GM20431 (cell line): ENCODE measurements around the gene TFB1M.

Source experiments
- in situ Hi-C: fragments of 300-500 bp; cut with MseI, MboI; formaldehyde crosslinking; loops from one replicate; pipeline ENCODE4 v1.15.0; 2020; ENCODE audit warnings: low sequenced_read_pairs; ENCODE audit not compliant: unreplicated experiment

The TFB1M gene

DNA sequence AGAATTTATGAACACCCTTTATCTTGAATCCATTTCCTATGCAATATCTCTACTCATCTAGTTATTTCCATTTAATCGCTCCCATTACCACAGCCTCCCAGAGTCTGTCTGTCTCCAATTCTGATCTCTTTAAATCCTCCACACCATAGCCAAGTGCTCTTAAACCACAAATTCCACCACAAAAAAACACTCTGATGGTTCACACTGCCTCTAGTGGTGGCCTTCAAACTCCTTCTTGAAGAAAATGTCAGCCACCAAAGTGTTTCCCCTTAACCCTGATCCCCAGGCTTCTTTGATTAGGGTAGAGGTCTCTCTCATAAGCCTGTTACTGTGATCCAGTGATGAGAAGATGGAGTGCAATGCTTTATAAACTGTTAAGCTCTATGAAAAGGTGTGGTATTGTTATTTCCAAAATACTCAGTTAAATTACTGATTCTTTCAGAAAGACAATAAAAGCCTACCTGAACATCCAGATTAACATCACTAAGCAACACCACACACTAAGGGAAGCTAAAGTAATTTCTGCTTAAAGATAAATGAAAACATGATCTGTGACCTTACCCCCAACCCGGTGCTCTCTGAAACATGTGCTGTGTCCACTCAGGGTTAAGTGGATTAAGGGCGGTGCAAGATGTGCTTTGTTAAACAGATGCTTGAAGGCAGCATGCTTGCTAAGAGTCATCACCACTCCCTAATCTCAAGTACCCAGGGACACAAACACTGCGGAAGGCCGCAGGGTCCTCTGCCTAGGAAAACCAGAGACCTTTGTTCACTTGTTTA, 46.0 kb downstream of the TFB1M start:
- in situ Hi-C loops = loop anchor here (25.0 kb wide), 1 partner anchor 331 kb away; no protein-coding TSS in a partner anchor

DNA sequence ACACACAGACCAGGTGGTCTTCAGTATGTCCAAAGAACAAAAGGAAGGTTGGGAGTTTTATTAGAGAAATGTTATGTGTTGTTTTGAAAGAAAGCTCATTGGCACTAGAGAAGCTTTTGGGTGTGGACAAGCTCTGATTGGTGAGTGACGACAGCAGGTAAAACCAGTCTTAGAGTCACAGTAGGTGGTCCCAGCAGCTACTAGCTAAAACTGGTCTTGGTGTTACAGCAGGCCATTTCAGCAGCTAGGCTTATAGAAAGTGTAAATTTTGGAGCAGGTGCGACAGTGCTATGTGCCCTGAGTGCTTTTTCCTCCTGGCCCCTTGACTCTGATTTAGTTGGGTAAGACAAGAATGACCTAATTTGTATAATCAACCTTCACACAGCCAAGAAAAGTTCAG, 46.9 kb downstream of the TFB1M start:
- in situ Hi-C loops = loop anchor here (25.0 kb wide), 1 partner anchor 330 kb away; no protein-coding TSS in a partner anchor

DNA sequence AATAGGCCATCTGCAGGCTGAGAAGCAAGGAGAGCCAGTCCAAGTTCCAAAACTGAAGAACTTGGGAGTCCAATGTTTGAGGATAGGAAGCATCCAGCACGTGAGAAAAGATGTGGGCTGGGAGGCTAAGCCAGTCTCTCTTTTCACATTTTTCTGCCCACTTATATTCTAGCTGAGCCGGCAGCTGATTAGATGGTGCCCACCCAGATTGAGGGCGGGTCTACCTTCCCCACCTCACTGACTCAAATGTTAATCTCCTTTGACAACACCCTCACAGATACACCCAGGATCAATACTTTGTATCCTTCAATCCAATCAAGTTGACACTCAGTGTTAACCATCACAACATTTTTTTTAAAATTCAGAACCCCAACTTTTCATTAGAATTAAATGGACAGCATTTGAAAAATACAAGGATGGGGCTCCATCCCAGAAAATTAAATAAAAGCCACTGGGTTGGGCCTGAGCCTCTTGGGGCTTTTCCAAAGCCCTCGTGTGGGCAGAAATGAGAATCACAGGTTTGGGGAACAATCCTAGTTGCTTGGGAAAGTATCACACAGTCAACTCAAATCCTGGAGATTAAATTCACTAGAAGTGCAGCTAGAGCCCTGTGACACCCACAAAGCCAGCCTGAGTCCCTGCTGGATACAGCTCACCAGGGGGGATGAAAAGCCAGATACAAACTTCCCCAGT, 48.3 kb downstream of the TFB1M start:
- in situ Hi-C loops = loop anchor here (25.0 kb wide), 1 partner anchor 329 kb away; no protein-coding TSS in a partner anchor

DNA sequence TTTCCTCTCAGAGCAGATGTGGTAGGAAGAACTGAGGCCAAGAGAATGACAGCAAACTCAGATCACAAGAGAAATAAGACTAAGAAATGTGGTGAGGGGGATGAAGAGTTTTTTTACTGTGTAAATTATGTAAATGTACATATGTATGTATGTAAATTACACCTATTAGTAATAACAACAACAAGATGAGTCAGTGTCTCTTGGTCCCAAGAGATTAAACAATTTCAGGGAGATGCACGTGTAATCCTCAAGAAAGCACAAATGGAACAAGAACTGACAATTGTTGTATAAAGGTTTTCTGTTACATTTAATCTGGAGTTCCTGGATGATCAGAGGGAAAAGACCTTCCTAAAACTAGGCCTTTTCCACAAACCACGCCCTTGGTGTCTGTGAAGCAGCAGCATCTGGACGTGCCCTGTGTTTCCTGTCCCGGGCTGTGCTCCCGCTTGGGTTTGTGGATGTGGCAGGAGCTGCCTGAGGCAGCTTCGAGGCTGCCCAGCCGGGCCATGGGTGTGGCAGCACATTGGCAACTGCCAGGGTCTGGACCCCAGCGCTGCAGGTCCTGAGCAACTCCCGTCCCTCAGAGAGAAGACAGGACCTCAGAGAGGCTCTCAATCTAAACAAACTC, 49.5 kb downstream of the TFB1M start:
- in situ Hi-C loops = loop anchor here (25.0 kb wide), 1 partner anchor 328 kb away; no protein-coding TSS in a partner anchor

DNA sequence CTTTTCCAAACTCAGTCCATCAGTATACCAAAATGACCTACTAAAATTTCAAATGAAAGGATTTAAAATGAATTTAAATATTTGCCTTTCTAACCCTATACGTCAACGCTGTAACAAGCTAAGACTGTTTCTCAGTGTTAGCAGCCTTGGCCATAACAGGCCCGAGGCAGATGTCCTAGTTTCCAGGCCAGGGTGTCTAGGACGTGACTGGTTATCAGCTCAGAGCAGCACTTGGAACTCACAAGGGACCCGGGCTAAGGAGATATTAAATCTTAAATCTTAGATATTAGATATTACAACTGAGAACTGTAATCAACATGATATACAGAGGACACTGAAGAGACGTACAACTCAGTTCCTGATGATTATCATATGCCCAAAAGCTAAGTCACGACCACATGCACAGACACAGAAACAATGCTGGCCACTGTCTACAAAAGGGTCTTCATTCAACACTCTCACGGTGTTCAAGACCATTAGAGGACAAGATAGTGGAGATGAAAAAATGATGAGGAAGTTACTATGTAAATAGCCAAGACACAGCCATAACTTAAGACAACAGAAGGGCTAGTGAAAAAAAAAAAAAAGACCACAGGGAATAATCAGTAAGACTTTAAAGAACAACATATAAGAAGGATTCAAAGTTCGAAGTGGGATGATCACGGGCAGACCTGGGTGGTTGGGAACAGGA, 50.8 kb downstream of the TFB1M start, which contains the start of gene CLDN20:
Gene CLDN20, plus strand, starts transcription at position 641 of the 691 bp plus-strand sequence. CDS start 11,707 bp downstream, outside the sequence.
- in situ Hi-C loops = loop anchor here (25.0 kb wide), 1 partner anchor 326 kb away; no protein-coding TSS in a partner anchor

GRCh38 chr6:155262655-155263054, 51.6 kb downstream of the TFB1M start:
- in situ Hi-C loops = loop anchor here (25.0 kb wide), 1 partner anchor 325 kb away; no protein-coding TSS in a partner anchor

GRCh38 chr6:155261111-155261900, 53.0 kb downstream of the TFB1M start:
- in situ Hi-C loops = loop anchor here (25.0 kb wide), 1 partner anchor 324 kb away; no protein-coding TSS in a partner anchor

DNA sequence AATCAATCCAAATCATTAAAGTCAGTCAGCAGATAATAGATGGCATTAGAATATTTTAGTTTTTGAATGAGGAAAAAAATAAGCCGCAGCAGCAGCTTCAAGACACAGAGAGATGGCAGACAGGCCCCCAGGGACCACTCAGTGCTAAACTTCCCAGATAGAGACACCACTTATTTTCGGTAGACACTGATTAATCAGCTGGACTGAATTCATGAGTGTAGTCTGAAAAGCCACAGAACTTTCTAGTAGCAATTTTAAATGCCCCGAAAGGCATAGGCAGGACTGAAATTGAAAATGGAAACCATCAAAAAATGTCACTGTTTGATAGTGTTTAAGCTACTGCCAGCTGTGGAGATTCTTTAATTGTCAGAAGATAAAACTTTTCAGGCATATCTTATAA, 53.6 kb downstream of the TFB1M start:
- in situ Hi-C loops = loop anchor here (25.0 kb wide), 1 partner anchor 323 kb away; no protein-coding TSS in a partner anchor

DNA sequence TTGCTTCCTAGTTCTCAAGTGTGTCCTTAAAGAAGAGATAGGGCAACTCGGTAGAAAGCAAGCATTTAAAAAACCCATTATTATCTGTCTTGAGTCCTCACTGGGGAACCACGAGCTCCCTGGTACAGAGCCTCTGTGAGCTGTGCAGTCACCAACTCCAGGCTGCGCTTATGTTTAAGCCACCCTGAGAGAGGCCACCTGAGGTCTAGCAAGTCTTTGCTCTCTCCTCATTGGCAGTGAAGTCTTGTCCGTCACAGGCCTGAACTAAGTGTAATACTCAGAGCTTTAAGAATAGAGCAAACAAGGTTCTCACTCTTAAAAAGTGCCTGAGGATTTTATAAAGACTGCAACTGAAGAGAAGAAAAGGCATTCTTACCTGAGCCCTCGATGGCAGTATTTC, 54.4 kb downstream of the TFB1M start:
- in situ Hi-C loops = loop anchor here (25.0 kb wide), 1 partner anchor 323 kb away; no protein-coding TSS in a partner anchor

- in situ Hi-C loops = loop anchor here (25.0 kb wide), 1 partner anchor 322 kb away; no protein-coding TSS in a partner anchor
These were observed 55.1 kb downstream of the TFB1M start for GRCh38 chr6:155259204-155259603.

- in situ Hi-C loops = loop anchor here (25.0 kb wide), 1 partner anchor 320 kb away; no protein-coding TSS in a partner anchor
These were observed 56.5 kb downstream of the TFB1M start for GRCh38 chr6:155257796-155258195.

DNA sequence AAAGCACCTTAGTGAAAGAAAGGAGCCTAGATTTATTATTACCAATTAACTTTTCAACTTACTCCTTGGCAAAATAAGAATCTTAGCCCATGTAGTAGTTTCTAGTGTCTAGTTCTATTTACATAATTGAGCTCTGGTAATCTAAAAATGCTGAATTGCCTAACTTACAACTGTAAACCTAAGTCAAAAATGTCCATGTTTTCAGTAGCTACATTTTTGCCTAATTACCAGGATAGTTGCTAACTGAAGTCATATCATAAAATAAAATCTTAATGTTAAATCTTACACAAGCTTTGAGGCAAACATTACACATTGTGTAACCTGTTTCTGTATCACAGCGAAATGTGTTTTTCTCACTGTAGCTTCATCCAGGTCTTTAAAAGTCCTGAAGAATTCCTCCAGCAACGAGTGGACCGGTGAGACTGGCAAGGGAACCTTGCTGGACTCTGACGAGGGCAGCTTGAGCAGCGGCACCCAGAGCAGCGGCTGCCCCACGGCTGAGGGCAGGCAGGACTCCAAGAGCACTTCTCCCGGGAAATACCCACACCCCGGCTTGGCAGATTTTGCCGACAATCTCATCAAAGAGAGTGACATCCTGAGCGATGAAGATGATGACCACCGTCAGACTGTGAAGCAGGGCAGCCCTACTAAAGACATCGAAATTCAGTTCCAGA, 58.0 kb downstream of the TFB1M start:
- in situ Hi-C loops = loop anchor here (25.0 kb wide), 1 partner anchor 319 kb away; no protein-coding TSS in a partner anchor

- in situ Hi-C loops = loop anchor here (25.0 kb wide), 1 partner anchor 317 kb away; no protein-coding TSS in a partner anchor
These were observed 60.1 kb downstream of the TFB1M start for GRCh38 chr6:155254139-155254538.

GRCh38 chr6:155253337-155253736, 60.9 kb downstream of the TFB1M start:
- in situ Hi-C loops = loop anchor here (25.0 kb wide), 1 partner anchor 316 kb away; no protein-coding TSS in a partner anchor

- in situ Hi-C loops = loop anchor here (25.0 kb wide), 1 partner anchor 315 kb away; no protein-coding TSS in a partner anchor
These were observed 61.7 kb downstream of the TFB1M start for GRCh38 chr6:155252581-155252980.

- in situ Hi-C loops = loop anchor here (25.0 kb wide), 1 partner anchor 314 kb away; no protein-coding TSS in a partner anchor
These were observed 63.4 kb downstream of the TFB1M start for GRCh38 chr6:155250701-155251381.
